Nucleus accumbens (tissue), 56 donors: ENCODE data around the gene TSPAN14.
"Not testable (repeated sequence)": the region's sequence is repeated elsewhere in the genome, so short reads cannot be mapped to it uniquely, and the experiment has no call there.

Experiments used
- DNase-seq, 56 donors: peaks; one replicate each; lab custom pipeline; 2025; lab: John Stamatoyannopoulos, UW

The TSPAN14 gene

GRCh38 chr10:80537086-80537735 lies 83.1 kb downstream of the TSPAN14 start:
- no peak for DNase-seq

- DNase-seq, result no peak
Observed at GRCh38 chr10:80537736-80538480, 83.8 kb downstream of the TSPAN14 start, which contains the start of gene SH2D4B. Gene SH2D4B, plus strand, starts transcription at chr10:80537902. Its CDS starts 430 bp downstream, at chr10:80538332.

- DNase-seq, result no peak
Observed at GRCh38 chr10:80538481-80539185, 84.5 kb downstream of the TSPAN14 start.

GRCh38 chr10:80539421-80540031 lies 85.4 kb downstream of the TSPAN14 start:
- DNase-seq, result no peak

GRCh38 chr10:80540136-80540535 lies 86.0 kb downstream of the TSPAN14 start:
- no peak for DNase-seq

GRCh38 chr10:80540618-80540980 lies 86.5 kb downstream of the TSPAN14 start:
- no peak for DNase-seq

- DNase-seq, result no peak
Observed at GRCh38 chr10:80540981-80541750, 87.1 kb downstream of the TSPAN14 start.

DNA sequence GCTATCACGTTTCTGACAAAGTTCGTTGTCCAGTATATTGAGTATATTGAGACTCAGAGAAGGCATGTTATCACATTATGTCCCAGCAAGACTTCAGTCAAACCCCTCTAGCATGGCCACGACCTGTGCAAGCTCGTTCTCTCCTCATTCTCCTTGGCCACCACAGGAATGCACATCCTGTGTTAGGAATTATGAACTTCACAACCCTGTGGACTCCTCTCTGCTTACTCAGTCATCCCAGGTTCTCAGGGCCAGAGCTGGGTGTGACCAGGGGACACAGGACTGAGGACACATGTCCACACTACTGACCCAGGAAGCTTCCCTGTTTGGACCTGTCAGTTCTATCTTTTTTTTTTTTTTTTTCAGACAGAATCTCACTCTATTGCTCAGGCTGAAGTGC lies 87.9 kb downstream of the TSPAN14 start:
- DNase-seq, result no peak

- DNase-seq, result no peak
Observed at GRCh38 chr10:80542652-80543318, 88.7 kb downstream of the TSPAN14 start.

- DNase-seq, result not testable (repeated sequence)
Observed at GRCh38 chr10:80543319-80543672, 89.2 kb downstream of the TSPAN14 start.

GRCh38 chr10:80544316-80544953 lies 90.3 kb downstream of the TSPAN14 start:
- DNase-seq, result no peak

DNA sequence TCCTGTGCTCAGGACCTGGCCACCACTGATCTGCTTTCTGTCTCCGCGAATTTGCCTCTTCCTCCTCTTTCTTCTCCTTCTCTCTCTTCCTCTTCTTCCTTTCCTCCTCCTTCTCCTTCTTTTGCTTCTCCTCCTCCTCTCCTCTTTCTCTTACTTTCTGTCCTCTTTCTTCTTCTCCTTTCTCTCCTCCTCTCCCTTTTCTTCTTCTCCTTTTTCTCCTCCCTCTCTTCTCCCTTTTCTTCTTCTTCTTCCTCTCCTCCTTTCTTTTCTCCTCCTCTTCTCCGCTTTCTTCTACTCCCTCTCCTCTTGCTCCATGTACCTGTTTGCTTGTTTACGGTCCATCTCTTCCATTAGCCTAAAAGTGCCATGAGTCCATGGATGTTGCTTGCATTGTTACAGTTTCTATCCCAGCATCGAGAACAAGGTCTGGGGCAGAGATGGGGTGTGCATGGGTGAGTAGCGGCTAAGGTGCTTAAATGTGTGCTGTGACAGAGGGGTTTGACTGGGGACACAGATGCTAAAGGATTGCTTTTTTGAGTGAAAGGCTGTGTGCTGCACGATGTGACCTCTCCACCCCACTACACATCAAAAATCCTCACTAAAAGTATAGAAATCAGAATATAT lies 91.3 kb downstream of the TSPAN14 start:
- no peak for DNase-seq

DNA sequence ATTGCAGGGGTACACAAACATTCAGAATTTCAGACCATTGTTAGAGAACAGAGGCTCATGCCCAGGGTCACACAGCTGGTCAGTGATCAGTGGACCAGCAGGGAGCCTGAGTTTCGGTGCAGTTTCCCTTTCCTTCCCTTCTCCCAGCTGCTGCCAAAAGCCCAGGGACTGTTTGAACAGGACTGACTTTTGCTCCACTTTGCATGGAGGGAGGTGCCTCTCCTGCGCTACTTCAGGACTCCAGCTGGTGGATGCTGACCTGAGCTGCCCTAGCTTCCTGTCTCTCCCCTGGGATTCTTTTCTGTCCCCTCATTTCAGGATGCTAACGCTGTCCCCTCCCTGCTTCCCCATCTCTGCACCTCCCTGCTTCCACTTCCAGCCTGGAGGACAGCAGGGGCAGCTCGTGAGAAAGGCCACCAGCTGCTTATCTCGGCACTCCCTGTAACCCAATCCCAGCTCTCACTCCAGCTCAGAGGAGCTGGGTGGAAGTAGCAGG lies 98.1 kb downstream of the TSPAN14 start:
- no peak for DNase-seq

GRCh38 chr10:80553436-80553835 lies 99.3 kb downstream of the TSPAN14 start:
- no peak for DNase-seq

GRCh38 chr10:80554050-80554449 lies 99.9 kb downstream of the TSPAN14 start:
- DNase-seq, result no peak

DNA sequence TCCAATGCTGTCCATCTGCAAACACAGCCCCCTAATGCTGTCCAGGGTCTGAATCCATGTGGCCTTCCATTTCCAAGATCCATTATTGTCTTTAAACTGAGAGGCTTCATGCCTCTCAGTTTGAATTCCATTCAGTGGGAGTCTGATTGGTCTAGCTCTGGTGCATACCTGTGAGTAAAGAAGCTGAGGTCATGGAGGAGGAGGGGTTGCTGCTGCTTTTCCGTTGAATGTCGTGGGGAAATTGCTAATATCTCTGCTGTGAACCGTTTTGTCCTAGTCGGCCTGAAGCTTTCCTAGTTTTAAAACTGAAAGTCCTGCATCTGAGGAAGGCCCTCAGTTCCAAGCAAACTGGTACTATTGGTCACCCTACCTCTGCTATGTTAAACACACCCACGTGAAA lies 101.3 kb downstream of the TSPAN14 start:
- no peak for DNase-seq

- DNase-seq, result no peak
Observed at GRCh38 chr10:80561950-80562349, 107.8 kb downstream of the TSPAN14 start.

DNA sequence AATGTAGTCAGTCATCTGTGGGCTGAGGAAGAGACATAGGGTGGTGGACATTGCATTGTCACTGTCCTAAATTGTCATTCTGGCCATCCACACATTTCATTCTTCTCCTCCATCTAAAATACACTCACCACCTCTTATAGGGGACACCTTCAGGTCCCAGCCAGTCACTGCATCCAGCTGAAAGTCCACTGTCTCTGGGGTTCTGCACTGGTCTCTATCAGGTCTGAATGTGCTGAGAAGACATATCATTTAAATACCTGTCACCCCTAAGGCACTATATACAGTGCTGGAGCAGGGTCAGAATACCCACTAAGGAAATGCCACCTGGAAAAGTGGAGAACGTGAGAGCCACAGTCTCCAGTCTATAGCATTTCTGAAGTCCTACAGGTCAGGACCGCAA lies 113.2 kb downstream of the TSPAN14 start:
- DNase-seq, result no peak
